ENCODE results near the gene ZC3H4.
A peak's percentile ranks its signal among the peaks of the same experiment; 100 is the strongest.

Gene ZC3H4

DNA sequence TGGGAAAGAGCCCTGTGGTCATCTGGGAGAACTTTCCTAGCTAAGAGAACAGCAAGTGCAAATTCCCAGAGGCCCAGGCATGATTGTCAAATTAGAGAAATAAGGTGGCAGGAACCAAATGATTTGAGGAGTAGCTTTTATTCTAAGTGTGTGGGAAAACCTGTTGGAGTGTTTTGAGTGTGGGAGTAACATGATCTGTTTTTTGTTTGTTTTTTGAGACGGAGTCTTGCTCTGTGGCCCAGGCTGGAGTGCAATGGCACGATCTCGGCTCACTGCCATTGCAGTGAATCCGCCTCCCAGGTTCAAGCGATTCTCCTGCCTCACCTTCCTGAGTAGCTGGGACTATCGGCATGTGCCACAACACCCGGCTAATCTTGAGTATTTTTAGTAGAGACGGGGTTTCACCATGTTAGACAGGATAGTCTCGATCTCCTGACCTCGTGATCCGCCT is 19.5 kb upstream of the ZC3H4 start:
- no peak for DNase-seq (ENCODE audit: low read depth)
- H3K4me3 ChIP-seq (ENCODE audit: low read depth, low read length): no peak overlapping the region
- TF ChIP-seq, protein P1, sequence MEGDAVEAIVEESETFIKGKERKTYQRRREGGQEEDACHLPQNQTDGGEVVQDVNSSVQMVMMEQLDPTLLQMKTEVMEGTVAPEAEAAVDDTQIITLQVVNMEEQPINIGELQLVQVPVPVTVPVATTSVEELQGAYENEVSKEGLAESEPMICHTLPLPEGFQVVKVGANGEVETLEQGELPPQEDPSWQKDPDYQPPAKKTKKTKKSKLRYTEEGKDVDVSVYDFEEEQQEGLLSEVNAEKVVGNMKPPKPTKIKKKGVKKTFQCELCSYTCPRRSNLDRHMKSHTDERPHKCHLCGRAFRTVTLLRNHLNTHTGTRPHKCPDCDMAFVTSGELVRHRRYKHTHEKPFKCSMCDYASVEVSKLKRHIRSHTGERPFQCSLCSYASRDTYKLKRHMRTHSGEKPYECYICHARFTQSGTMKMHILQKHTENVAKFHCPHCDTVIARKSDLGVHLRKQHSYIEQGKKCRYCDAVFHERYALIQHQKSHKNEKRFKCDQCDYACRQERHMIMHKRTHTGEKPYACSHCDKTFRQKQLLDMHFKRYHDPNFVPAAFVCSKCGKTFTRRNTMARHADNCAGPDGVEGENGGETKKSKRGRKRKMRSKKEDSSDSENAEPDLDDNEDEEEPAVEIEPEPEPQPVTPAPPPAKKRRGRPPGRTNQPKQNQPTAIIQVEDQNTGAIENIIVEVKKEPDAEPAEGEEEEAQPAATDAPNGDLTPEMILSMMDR (conservative IDR thresholded peaks at IDR 0.05; ENCODE audit: low read depth, low read length): no peak

DNA sequence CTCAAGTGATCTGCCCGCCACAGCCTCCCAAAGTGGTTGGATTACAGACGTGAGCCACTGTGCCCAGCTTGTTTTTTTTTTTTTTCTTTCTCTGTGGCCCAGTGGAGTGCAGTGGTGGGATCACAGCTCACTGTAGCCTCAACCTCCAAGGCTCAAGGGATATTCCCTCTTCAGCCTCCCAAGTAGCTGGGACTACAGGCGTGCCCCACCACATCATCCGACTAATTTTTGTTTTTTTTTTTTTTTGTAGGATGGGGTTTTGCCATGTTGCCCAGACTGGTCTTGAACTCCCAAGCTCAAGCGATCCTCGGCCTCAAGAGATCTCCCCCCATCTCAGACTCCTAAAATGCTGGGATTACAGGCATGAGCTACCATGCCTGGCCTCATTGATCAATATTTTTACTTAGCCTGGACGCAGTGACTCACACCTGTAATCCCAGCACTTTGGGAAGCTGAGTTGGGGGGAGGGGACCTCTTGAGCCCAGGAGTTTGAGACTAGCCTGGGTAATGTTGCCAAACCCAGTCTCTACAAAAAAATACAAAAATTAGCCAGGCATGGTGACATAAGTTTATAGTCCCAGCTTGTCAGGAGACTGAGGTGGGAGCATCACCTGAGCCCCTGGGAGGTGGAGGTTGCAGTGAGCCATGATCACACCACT is 18.7 kb upstream of the ZC3H4 start:
- no peak for DNase-seq (ENCODE audit: low read depth)
- TF ChIP-seq, protein P1 (conservative IDR thresholded peaks at IDR 0.05; ENCODE audit: low read depth, low read length): no peak

DNA sequence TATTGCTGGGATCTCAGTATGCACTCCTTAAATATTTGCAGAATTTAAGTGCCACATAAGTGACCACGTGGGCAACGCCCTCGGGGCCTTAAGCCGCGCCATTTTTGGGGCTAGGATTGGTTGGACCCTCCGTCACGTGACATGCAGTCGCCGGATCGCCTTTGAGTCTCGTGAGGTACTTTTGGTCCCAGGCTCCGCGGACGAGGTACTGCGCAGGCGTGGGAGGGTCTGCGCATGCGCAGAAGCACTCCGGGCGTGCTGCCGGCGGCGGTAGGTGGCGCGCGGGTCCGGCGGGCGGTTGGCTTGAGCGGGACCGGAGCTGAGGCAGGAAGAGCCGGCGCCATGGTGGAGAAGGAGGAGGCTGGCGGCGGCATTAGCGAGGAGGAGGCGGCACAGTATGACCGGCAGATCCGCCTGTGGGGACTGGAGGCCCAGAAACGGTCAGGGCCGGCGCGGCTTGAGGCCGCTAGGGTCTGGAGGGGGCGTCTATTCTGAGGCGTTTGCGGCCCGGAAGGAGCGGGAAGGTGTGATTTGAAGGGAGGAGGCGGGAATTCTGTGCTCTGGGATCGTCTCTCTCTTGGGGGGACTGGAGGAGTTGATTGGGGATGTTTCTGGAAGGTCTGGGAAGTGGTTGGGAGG is 17.1 kb upstream of the ZC3H4 start, which contains the start of gene SAE1:
SAE1 (plus strand) TSS at position 247 of the 639 bp plus-strand sequence; CDS start at position 343, 96 bp downstream.
- TF ChIP-seq, protein P1 (conservative IDR thresholded peaks at IDR 0.05; ENCODE audit: low read depth, low read length): peak; percentile 47
- peak; percentile 99 for DNase-seq (ENCODE audit: low read depth)
- H3K4me3 ChIP-seq (ENCODE audit: low read depth, low read length): peak within 1 kb of the TSS; percentile 98

More for the DNA sequence above, 18.7 kb upstream of the ZC3H4 start:
- peak overlapping the region; percentile 98 for H3K4me3 ChIP-seq (ENCODE audit: low read depth, low read length)

DNA sequence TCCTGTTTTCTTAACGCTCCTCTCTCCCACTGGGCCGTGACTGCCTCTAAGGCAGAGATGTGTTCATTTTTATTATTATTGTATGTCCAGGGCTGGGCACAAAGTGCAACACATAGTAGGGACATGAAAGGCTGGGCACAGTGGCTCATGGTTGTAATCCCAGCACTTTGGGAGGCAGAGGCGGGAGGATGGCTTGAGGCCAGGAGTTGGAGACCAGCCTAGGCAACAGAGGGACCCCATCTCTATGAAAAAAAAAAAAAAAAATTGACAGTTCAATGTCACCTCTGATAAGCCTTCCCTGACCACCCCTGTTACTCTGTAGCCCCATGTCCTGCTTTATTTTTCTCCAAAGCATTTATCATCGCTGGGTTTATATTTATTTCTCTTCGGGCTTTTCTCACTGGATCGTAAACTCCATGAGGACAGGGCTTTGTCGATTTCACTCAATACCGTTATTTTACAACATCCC is 16.6 kb upstream of the ZC3H4 start:
- TF ChIP-seq, protein P1 (conservative IDR thresholded peaks at IDR 0.05; ENCODE audit: low read depth, low read length): no peak
- H3K4me3 ChIP-seq (ENCODE audit: low read depth, low read length): no peak overlapping the region
- DNase-seq (ENCODE audit: low read depth): no peak

DNA sequence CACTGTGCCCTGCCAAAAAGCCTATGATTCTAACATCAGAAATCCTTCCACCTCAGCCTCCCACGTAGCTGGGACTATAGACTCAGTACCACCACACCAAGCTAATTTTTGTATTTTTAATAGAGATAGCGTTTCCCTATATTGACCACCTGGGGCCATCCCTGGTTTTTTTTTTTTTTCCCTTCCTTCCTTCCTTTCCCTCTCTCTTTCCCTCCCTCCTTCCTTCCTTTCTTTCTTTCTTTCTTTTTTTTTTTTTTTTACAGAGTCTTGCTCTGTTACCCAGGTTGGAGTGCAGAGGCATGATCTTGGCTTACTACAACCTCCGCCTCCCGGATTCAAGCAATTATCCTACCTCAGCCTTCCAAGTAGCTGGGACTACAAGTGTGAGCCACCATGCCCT is 16.0 kb upstream of the ZC3H4 start:
- TF ChIP-seq, protein P1 (conservative IDR thresholded peaks at IDR 0.05; ENCODE audit: low read depth, low read length): no peak
- DNase-seq (ENCODE audit: low read depth): no peak
- H3K4me3 ChIP-seq (ENCODE audit: low read depth, low read length): no peak overlapping the region

DNA sequence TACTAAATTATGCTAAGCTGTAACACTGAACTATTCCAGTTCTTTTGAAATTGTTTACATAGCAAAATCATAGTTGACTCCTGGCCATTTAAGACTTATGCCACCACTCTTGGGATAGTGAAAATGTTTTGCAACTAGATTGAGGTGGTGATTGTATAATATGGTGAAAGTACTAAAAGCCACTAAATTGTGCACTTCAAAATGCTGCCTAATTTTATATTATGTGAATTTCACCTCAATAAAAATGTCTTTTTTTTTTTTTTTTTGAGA is 12.0 kb upstream of the ZC3H4 start:
- TF ChIP-seq, protein P1 (conservative IDR thresholded peaks at IDR 0.05; ENCODE audit: low read depth, low read length): no peak
- H3K4me3 ChIP-seq (ENCODE audit: low read depth, low read length): no peak overlapping the region
- no peak for DNase-seq (ENCODE audit: low read depth)
